Stimulated activated CD4-positive, alpha-beta T cell treated with anti-CD3 and anti-CD28 coated beads, Interleukin-12 subunit alpha, Interleukin-12 subunit beta, amount 100 ng/mL, for 24 hours (primary cell): ENCODE data around the gene ZNRF2.
A peak's percentile ranks its signal among the peaks of the same experiment; 100 is the strongest.

Experiments
- DNase-seq, 2 experiments: peaks; one replicate each; pipeline ENCODE4 v3.0.0-alpha.2; 2020; ENCODE audit warnings: low read depth in 2 of 2

The ZNRF2 gene

DNA sequence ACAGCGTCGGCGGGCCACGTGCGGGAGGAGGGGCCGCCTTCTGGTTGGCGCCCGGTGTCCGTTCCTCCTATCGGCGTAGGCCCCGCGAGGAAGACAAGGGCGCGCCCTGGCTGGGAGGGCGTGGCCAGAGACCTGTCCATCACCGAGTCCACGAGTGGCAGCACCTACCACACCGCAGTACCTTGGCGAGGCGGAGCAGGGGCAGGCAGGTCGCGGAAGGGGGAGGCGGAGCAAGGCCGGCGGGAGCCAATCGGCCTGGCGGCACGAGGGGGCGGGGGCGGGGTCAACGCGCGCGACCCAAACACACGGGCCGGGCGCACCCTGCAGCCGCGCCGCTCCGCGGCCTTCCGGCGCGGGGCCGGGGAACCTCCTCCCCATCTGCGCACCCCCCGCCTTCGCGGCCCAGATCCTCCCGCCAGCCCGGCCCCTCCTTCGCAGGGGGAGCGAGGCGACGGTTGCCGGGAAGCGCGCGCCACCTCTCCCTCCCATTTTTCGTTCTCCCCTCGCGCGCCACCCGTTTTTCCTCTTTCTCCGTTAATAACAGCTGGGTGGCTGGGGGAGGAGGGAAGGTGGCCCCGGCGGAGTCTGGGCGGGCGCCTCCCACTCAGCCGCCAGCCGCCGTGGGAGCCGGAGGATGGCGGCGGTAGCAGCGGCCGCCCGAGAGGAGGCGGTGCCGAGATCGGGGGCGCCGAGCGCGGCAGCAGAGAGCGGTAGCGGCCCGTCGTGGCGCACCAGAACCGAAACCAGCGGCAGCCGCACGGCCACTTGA, at the start of gene ZNRF2:
Gene ZNRF2, plus strand, starts transcription at position 300 of the 769 bp plus-strand sequence. CDS start 761 bp downstream, outside the sequence.
- peak; percentile 97 to 98 for DNase-seq

DNA sequence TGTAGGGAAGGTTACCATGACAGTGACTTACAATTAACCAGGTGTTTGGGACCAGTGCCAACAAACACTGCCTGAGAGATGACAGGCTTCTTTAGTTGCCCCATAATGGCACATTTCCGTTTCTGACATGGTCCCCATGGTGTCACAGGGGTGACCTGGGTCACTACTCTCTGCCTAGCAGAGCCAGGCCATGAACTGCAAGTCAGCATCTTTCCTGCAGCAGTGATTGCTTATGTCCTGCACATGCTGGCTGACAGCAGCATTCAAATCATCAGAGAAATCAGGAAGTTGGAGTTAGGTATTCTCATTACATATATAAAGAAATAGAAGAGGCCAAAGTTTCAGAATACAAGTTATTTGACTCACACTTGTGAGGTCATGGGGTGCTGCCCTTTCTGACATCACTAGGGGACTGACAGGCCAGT, 47.1 kb upstream of the ZNRF2 start:
- DNase-seq = no peak

DNA sequence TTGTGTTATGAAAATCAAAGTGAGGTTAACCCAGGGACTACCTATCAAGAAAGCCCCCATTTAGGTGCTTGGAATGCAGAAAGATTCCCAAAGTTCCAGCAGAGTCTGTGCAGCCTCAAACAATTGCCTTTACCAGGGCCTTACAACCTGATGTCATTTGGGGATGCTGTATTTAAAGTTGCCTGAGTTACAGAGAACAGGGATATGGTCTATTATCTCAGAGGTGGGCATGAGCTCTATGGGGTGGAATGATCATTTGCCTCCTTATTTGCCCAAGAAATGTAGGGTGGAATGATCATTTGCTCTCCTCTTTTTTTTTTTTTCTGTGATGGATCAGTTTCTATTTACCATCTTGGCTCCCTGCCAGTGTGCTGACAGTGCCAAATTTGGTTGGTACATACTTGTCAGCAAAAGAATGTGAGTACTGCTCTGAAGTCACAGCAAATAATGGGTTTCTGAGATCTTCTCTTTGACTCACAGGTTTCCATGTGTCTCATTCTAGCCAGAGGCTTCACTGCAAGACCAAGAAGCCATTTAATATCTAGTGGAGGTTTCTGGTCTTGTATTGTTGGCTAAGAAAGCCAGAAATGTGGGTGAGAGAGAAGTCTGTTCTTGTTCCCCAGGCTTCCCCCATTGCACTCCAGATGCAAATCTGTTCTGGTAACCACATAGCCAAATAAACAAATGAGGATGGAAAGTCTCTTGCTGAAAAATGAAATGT, 45.5 kb upstream of the ZNRF2 start:
- DNase-seq = peak in 1 of 2 experiments; percentile 13

DNA sequence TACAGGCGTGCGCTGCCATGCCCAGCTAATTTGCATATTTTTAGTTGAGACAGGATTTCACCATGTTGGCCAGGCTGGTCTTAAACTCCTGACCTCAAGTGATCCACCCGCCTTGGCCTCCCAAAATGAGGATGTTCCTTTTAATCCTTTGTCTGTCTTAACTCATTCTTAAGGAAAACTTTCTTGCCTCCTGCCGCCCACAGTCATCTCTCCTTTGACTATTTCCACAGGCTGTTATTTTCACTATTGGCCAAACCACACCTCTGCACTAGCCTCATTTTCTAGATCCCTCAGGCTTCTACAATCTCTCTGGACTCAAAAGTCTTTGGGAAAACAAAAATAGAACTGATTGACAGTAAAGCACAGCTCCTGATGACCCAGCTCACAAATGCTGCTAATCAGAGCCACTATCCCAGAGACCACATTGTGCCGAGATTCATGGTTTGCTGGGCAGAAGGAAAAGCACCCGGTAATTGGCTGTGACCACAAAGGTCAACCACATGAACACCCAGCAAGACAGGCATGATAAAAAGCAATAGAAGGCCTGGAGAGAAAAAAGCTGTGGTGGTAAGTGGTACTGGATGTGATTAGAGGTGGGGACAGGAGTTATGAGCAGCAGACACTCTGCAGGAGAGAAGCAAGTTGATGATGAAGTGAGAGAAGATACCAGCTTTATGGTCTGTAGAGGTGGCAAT, 44.1 kb upstream of the ZNRF2 start:
- DNase-seq = no peak

DNA sequence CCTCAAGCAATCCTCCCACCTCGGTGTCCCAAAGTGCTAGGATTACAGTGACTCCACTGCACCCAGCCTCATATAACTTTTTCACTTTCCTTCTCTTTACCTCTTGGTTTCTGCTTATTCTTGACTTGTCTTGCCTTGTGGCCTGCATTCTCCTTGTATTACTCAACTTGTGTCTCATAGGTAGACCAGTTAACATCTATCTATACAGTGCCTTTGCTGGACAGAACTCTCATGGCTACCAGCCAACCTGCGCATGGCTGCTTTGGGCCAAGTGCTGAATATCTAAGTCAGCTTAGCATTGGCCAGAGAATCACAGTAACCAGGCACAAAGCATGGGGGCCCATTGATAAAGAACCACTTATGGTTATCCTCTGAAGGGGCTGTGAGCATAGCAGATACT, 42.6 kb upstream of the ZNRF2 start:
- no peak for DNase-seq

DNA sequence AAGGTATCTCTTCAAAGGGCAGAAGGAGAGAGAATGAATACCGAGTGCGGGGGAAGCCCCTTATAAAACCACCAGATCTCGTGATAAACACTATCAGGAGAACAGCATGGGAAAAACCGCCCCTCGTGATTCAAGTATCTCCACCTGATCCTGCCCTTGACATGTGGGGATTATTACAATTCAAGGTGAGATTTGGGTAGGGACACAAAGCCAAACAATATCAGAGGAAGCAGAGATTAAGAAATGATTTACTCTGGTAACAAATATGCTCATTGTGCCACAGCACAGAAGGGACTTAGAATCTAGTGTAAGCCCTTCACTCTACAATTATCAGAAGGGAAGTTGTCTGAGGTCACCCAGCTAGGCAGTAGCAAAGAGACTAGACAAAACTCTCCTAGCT, 40.1 kb upstream of the ZNRF2 start:
- DNase-seq = no peak

DNA sequence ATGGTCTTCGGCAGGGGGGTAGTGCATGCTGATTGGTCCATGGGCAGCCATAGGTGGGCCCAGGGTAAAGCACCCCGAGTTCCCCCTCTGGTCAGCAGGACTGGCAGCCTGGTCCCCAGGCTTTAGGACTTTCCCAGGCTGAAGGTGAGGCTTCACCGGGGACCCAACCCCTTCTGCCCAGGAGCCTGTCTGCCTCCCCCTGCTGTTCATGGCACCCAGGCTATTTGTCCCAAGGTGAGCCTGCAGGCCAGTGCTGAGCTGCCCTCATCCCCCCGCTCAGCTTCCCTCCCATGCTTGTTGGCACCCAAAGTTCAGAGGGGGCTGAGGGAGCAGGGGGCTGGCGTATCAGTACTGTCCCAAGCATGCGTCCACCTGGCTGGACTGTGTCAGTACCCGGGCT, 38.5 kb upstream of the ZNRF2 start:
- no peak for DNase-seq

DNA sequence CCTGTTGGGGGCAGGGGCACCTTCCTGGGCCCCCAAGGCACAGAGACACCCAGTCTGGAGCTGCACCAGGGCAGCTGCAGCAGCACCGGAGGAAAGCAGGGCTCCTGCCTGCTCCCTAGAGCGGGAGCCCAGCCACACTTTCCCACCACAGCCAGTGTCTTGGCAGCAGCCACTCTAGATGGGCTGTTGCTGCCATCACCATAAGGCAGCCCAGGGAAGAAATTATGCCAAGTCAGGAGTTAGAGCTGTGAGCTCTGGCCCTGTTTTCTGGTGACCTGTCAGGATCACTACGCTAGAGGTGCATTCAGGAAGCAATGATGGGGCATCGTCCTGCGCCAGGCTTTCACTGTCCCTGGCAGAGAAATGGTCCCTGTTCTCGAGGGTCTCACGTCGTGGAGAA, 38.0 kb upstream of the ZNRF2 start:
- DNase-seq = no peak

DNA sequence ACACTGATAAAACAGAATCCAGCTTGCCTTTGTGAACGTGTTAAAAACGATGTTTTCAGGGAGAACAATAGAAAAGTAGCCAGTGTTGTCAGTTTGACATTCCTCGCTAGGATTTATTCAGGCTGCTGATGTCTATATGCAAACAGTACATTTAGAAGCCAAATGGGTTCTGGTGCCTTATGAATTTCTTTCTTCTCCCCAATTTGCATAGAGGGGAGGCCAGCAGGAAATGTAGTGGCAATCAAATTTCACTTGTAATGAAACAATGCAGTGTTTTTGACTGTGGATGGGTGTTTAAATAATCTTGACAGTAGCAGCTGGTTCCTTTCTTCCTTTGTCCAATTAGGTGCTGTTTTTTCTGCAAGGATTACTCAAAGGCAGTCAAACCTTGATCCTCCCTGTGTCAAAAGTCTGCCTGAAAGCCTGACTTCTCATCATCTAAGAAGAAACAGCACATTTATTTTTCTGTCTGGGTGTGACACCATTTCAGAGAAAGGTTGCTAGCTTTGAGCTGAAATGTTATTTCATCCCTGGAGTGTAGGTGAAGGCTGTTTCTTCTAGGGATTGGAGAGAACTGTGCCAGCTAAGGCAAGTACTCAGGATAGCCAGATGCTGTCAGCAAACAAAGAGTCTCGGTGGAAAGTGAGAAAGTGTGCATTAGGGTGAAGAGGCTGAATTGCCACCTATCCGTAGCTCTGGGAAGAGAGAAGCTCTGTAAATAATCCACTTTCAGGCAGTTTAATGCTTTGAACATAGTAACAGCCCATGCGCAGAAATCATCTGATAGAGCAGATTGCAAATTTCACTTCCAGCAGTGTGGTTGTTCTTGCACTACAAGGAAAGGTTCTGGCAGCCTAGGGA, 36.6 kb upstream of the ZNRF2 start:
- no peak for DNase-seq

DNA sequence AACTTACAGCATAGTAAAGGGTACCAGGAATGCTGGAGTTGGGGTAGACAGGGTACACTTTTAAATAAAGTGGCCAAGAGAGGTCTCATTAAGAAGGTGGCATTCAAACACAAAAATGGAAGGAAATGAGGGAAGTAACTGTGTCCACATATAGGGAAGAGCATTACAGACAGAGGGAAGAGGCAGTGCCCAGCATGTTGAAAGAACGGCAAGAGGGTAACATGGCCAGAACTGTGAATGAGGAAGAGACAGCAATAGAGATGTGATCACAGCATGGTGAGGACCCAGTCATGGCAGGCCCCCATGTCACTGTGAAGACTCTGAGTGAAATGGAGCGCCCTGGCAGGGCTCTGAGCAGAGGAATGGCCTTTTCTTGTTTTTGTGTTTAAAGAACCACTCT, 35.1 kb upstream of the ZNRF2 start:
- DNase-seq = no peak

DNA sequence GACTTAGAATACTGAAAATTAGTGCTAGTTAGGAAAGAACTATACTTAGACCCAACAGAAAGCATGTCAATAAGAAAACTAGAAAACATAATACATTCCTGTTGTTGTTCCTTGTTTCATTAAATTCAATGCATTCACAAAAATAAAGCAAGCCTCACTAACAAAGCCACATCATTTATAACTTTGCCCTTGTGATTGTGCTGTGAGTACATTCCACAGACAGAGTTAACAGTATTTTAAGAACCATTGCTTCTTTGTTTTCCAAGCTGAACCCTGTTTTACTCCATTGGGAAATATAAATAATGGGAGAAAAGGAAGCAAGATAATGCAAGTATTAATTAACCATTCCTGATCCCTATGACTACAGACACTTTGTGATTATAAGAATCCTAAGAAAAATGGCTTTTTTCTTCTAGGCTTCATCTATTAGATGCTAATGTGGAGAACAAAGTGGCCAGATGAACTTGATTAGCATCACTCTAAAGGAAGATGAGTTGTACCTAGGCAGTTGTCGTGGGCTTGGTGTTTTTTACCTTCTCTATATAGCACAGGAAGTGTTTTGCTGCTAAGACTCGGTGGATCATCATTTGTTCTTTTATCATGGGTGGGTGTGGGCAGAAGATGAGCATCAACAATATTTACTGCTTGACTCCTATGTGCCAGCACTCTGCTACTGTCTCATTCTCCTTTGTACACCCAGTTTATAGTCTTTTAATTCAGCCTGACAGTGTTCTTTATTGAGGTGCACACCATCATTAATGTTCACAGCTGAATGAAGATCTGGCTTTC, 34.2 kb upstream of the ZNRF2 start:
- DNase-seq = no peak

DNA sequence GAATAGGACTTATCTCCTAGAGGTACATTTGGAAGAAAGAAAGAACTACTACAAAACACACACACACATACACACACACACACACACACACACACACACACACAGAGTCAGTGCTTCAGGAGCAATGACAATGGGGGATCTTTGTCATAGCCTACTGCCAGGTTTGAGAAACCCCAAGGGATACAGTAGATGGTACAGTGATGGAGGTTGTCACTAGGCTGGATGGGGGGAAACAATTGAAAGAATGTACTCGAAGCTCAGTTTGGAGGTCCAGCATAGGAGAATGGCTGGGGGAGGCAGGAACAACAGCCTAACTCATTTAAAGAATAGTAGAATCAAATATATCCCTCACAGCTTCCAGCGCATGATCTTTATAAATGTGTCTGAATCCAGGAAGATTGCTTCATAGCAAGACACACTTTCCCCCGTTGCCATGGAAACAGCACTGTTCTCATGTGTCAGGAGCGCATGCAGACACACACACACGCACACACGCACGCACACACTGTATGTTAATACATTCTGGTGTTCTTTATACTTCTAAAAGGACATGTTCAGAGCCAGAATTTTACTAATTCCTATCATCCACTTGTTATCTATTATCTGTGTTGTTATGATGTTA, 32.6 kb upstream of the ZNRF2 start:
- no peak for DNase-seq

DNA sequence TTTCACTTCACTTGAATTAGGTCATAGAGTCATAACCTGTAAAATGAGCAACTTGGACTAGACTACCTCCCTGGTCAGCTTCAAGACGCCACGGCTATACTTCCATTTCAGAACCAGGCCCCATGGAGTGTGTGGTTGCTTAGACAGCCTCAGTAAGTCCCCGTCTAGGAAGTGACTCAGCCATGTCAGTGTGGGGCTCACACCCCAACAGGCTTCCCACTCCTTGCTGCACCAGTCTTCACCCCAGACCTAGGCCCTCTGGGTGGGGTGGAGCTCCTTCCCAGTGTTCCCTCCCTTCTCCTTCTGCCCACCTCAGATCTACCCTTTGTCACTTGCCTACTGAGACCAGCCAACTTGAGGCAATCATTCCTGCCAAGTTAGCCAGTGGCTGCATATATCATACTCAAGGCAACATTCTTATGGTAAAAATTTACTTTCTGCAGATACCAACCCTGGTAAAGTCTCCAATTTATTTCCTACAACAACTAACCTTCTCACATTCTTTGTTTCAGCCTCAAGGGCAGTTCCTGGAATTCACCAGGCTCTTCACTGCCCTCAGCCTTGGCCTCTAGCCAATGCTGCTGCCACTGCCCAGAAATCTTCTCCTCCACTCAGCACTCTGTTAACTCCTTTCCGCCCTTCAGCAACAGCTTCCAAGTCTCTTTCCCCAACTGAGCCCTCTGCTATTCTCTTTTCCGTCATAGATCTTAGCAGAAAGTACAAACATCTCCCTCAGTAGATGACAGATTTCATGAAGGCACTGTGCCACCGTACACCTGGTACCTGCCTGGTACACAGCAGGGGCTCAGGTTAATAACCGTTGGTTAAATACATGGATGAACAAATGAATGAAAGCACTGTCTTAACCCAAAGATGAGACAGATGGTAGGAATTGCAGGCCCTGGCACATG, 31.3 kb upstream of the ZNRF2 start:
- no peak for DNase-seq

DNA sequence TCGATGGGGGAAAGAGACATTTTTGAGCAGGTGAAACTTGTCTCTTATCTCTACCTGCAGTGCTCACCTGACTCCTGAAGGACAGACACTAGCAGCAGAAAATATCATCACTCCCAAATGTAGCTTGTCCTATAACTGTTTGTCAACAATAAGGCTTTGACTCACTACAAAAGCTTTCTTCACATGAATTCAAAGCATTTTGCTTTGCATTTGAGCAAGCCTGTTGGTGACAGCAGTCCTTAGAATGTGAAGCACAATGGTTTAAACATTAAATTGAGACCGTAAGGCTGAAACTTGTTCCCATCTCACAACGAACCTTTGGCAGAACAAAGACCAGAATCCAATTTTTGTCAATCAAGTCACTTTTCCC, 30.6 kb upstream of the ZNRF2 start:
- no peak for DNase-seq

DNA sequence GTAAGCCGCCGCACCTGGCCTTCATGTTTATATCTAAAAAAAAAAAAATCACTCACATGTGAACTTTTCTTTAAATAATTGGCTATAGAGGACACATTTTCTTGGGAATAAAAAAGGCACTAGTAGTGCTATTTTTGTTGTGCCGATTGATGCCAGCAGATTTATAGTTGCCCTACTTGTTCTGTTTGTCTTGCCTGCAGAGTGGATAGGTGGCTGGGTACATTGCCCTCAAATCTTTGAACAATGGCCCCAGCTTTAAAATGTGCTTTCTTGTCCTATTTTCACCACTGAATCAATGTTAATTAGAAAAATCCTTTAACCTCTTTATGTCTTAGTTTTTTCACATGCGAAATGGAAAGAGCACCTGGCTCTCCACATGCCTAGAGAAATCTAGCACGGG, 30.1 kb upstream of the ZNRF2 start:
- no peak for DNase-seq

DNA sequence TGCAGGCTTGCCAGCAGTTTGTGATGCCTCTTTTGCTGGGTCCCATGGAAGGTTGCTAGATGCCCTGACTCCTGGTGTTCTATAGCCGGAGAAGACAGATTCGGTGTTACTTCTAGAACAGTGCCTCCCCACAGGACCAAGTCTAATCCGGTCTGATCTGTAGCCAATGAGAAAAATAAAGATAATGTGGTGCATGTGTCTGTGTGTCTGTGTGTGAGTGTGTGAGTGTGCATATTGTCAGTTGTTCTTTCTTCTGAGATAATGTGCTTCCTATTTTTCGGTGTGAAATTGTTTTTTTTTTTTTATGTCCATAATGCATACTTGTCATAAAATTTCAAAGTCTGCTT, 29.7 kb upstream of the ZNRF2 start:
- no peak for DNase-seq

DNA sequence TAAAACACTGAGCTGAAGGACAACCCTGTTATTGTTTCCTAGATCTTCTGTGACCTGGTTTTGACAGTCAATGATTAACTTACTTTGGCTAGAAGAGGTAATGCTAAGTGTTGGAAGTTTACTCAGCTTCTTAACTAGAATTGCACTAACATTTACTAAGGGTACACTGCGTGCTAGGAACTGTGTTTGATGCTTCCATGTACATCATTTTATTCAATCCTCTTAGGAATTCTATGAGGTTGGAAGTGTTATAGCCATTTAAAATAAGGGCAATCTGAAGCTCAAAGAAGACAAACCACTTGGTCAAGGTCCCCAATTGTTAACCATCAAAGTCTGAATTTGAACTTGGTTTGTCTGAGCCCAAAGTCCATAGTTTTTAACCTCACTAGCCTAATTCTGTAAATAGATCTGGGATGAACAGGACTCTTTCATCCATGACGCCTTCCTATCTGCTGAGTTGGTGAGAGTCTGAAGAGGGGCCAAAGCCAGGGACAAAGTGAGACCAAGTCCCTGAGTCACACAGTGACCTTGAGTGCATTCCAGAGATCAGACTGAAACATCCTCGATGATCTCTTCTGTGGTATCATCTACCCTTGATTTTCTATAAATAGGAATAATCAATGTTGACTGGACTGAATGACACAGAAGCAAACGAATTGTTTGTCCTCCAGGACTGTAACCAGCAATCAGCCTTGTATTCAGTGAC, 29.2 kb upstream of the ZNRF2 start:
- no peak for DNase-seq

DNA sequence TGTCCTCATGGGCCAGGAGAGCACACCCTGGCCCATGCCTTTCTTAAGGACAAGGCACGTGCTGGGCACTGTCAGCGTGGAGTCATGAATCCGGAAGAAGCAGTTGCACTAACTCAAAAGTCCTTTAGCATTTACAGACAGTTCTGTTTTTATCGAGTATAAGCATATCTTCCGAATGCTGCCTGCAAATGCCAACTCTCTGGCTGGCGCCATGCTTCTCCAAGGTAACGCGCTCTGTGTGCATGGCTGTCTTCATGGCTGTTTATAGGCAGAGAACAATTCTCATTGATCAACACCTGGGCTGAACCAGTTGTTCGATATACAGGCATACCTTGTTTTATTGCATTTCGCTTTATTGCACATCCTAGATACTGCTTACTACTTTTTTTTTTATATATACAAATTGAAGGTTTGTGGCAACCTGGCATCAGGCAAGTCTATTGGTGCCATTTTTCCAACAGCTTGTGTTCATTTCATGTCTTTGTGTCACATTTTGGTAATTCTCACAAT, 28.0 kb upstream of the ZNRF2 start:
- DNase-seq = no peak

DNA sequence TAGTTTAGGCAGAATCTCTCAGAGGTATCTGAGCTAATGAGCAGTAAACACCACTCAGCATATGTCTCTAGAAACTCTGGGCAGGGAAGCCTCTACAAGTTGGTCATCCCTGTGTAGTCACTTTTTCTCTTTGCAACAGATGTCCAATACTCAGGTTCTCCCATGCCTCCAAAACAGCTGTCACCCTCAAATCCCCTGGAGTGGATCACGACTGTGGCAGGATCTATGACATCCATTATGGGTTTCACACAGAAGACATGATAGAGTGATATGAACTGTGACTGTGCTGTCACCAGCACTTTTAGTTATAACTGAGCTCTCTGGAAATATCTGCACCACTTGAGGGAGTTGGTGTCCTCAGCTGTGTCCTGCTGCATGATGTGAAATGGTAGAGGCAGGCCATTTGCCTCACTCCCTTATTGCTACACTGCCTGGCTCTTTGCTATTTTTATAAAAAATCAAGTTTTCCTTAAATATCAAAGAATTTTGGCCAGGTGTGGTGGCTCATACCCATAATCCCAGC, 24.1 kb upstream of the ZNRF2 start:
- DNase-seq = no peak
